Measurements from ENCODE around the gene SPATA16.
"Not testable (repeated sequence)": the region's sequence is repeated elsewhere in the genome, so short reads cannot be mapped to it uniquely, and the experiment has no call there.

Gene SPATA16

DNA sequence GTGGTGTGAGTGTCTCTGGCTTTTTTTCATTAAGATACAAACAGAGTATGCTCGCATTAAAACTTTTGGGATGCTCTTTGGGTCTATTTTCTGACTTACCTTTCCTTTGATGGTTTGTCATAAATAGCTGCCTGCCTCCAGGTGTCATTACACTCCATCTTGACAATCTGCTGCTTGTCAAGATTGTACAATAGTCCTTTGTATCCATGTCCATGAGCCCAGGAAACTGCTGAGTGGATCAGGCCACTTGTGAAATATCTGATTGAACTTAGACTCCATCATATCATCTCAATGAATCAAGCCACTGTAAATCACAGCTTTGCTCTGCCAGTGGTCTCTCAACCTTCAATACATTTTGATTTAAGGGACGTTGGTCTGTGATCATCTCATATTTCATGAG lies 255.3 kb downstream of the SPATA16 start:
- DNase-seq (ENCODE audit: low read depth in 1 of 2, low spot score in 1 of 2), result no peak

- DNase-seq (ENCODE audit: low read depth in 1 of 2, low spot score in 1 of 2), result no peak
Observed at GRCh38 chr3:172882563-172882962, 258.5 kb downstream of the SPATA16 start.

GRCh38 chr3:172879381-172879780 lies 261.7 kb downstream of the SPATA16 start:
- not testable (repeated sequence) for DNase-seq (ENCODE audit: low read depth in 1 of 2, low spot score in 1 of 2)

- DNase-seq (ENCODE audit: low read depth in 1 of 2, low spot score in 1 of 2), result no peak
Observed at GRCh38 chr3:172877011-172877410, 264.0 kb downstream of the SPATA16 start.

- no peak for DNase-seq (ENCODE audit: low read depth in 1 of 2, low spot score in 1 of 2)
Observed at GRCh38 chr3:172876297-172876696, 264.7 kb downstream of the SPATA16 start.

GRCh38 chr3:172875039-172875438 lies 266.0 kb downstream of the SPATA16 start:
- no peak for DNase-seq (ENCODE audit: low read depth in 1 of 2, low spot score in 1 of 2)

DNA sequence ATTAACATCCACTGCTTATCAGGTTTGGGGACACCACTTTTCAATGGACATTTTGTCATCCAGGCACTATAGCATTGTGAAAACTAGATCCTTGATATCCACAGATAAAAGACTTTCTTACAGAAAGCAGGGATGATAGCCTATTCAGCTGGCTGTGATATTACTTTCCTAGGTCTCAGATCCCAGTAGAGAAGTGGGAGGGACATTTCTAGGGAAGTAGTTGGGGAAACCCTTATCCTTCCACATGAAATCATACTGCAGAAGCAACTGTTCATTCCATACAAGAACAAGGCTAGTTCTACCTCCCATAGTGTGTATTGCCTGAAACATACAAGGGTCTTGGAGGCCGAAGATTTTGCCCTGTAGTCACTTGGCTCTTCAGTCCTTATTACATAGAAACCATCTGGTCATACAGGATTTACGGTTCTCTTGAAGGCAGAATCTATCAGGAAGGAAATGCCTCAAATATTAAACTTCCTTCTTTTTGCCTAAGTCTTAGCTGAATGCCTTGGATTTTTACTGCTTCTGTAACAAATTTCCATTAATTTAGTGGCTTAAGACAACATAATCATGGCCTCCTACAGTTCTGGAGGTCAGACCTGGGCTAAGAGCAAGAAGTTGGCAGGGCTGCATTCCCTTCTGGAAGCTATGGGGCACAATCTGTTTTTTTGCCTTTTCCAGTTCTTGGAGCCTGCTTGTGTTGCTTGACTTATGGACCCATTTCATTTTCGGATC lies 271.1 kb downstream of the SPATA16 start:
- no peak for DNase-seq (ENCODE audit: low read depth in 1 of 2, low spot score in 1 of 2)

DNA sequence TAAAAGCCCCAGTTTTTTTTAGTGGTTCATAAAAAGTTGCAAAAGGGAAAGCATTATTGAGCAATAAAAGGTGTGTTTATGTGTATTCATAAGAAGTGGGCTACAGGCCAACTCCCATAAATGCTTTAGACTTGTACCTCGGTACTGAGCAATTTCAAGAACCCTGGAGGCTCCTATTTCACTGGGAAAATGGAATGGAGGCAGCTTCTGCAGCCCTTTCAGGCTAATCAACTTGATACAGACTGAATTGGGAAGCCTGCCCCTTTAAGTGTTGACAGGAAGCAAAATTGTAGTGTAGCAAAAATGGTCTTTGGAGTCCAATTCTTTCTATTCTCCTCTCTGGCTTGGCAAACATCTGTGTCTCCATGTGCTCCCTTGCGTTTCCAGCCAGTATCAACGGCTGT lies 271.7 kb downstream of the SPATA16 start:
- DNase-seq (ENCODE audit: low read depth in 1 of 2, low spot score in 1 of 2), result no peak

GRCh38 chr3:172868582-172869200 lies 272.3 kb downstream of the SPATA16 start:
- DNase-seq (ENCODE audit: low read depth in 1 of 2, low spot score in 1 of 2), result no peak

GRCh38 chr3:172866726-172867350 lies 274.2 kb downstream of the SPATA16 start:
- not testable (repeated sequence) for DNase-seq (ENCODE audit: low read depth in 1 of 2, low spot score in 1 of 2)

GRCh38 chr3:172859041-172859440 lies 282.0 kb downstream of the SPATA16 start:
- DNase-seq (ENCODE audit: low read depth in 1 of 2, low spot score in 1 of 2), result no peak

DNA sequence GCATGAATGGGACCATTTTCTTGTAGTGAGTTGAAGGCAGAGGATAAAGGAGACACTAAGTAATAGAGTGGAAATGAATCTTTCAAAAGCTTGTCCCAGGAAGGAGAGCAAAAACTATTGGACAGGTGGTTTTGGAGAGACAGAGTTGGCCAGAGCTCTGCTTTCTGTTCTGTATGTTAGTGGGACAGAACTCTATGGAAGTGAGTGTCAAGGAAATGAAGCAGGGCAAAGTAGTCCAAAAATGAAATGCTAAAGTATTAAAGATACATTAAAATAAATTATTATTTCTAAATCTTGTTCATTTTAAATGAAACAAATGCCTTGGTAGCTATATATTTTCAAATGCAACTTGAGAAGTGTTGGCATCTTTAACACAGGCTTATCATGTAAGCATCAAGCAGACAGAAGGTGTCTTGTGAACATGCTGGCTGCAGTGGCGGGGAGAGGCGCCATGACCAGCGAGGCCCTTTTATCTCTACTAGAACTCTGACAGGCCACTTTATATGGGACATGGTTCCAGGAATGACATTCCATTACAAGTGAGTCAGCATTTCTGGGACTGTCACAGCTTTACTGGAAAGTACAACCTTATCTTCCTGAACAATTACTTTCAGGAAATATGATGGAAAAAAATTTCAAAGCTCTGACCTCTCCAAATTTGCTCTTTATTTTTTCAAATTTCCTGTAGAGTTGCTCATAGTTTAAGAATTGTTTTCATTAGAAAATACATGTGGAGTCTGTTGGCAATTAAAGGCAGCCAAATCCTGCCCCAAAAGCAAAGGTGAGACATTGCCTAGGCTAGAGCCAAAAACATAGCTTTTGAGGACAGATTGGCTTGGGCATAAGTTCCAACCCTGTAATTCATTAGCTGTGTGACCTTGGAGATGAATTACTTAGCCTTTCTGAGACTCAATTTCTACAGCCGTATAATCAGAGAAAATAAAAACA lies 284.0 kb downstream of the SPATA16 start:
- no peak for DNase-seq (ENCODE audit: low read depth in 1 of 2, low spot score in 1 of 2)

GRCh38 chr3:172855037-172855436 lies 286.0 kb downstream of the SPATA16 start:
- DNase-seq (ENCODE audit: low read depth in 1 of 2, low spot score in 1 of 2), result no peak

DNA sequence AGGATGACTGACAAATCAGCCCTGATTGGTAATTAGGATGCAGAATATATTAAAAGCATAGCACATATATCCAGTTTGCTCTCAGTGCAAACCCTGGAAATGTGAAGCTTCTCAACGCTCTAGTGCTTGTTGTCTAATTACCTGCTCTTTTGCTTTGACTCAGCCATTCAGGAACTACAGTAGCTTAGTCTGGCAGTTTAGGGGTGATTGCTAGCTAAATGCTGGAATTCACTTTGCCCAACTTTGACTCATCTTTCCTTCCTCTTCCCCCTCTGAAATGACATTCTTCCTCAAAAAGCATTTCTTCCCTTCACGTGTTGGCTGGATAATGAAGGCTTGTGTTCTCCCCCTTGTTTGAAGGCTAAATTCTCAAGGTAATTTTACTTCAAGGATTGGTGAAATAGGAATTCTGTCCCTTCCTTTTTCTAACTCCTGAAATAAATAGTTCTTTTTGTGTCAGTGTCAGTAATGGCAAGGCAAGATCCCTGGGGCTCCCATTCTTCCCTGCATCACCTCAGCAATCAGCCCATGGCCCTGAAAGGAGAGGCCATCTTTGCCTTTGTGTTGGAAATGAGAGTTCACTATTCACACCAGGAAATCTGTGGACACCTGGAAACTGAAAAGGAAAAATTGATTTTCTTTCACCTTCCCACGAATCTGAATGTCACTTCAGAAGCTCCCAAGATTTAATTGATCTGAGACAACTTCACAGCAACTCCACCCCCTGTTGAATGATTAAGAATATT lies 286.9 kb downstream of the SPATA16 start:
- no peak for DNase-seq (ENCODE audit: low read depth in 1 of 2, low spot score in 1 of 2)

DNA sequence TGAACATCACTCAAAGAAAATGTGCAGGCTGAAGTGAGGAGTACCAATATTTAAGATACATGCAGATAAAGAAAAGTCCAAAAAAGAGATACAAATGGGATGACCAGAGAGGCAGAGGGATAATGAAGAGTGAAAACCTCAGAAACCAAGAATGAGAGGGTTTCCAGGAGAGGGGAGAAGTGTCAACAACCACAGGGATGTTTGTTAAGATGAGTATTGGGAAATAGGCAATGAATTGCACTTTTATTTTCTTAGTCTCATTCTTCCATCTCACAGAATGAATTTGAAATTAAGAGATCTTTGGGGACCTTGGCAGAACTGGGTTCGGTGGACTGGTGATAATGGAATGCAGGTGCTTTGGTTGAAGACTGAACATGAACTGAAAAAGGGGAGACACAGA lies 288.0 kb downstream of the SPATA16 start:
- DNase-seq (ENCODE audit: low read depth in 1 of 2, low spot score in 1 of 2), result no peak

- no peak for DNase-seq (ENCODE audit: low read depth in 1 of 2, low spot score in 1 of 2)
Observed at GRCh38 chr3:172848910-172849309, 292.1 kb downstream of the SPATA16 start.

DNA sequence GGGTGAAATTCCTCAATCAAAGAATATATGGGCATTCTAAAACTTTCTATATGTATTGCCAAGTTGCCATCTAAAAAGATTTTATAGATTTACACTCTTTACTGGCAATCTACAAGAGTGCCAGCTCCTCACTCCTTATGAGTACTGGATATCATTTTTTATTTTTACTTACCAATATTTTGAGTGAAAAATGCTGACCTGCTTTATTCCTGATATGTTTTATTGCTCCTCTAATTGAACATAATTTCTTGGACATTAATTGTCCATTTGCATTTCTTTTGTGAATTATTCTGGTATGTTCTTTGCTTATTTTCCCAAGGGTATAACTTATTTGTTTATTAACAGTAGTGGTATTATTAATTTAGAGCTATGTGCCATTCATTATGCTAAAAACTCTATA lies 293.7 kb downstream of the SPATA16 start:
- DNase-seq (ENCODE audit: low read depth in 1 of 2, low spot score in 1 of 2), result no peak

DNA sequence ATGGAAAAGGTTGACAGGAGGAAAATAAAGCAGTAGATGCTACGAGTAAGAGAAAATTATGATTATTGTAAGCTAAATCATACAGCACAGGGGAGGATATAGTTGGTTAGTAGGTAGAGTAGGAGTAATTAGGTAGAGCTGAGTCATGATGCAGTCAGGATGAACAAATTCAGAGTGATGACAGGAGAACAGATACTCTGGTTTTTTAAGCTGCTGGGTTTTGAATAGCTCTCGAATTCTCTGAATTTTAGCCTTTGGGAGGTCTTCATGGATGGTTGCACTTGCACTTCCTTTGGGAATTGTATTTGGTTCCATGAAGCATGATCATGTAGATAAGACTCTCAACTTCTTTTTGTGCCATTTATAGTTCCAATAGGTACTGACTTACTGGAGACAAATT lies 294.3 kb downstream of the SPATA16 start:
- DNase-seq (ENCODE audit: low read depth in 1 of 2, low spot score in 1 of 2), result no peak

DNA sequence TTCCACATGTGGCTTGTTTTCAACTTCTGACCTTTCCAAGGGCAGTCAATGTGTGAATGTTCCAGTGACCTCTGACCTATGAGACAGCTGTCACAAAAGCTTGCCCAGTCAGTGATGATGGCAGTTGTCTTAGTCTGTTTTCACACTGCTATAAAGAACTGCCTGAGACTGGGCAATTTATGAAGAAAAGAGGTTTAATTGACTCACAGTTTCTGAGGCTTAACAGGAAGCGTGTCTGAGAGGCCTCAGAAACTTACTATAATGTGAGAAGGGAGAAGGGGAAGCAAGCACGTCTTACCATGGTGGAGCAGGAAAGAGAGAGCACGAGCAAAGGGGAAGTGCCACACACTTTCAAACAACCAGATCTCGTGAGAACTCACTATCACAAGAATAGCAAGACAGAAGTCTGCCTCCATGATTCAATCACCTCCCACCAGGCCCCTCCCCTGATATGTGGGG lies 294.9 kb downstream of the SPATA16 start:
- DNase-seq (ENCODE audit: low read depth in 1 of 2, low spot score in 1 of 2), result no peak

- DNase-seq (ENCODE audit: low read depth in 1 of 2, low spot score in 1 of 2), result no peak
Observed at GRCh38 chr3:172844428-172844827, 296.6 kb downstream of the SPATA16 start.

DNA sequence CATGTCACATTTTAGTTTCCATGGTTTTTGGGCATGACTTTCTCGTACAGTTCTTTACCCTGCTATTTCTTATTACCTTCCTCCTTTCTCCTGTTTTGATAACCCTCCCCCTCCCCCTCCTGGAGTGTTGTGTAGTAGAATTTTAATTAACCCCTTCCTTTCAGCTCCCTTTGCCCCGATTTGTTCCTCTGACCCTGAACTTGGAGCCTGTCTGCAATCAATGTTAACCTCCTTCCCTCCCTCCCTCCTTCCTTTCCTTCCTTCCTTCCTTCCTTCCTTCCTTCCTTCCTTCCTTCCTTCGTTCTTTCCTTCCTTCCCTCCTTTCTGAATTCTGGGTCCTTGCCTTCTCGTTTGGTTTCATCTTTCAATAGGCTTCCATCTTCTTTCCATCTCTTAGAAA lies 300.1 kb downstream of the SPATA16 start:
- no peak for DNase-seq (ENCODE audit: low read depth in 1 of 2, low spot score in 1 of 2)
